AG09309 (cell line): ENCODE data around the gene PKP4.

Source experiments
- DNase-seq: peaks from one replicate; pipeline ENCODE4 v3.0.0-alpha.2; 2010; ENCODE audit warnings: low read depth
- H3K4me3 ChIP-seq: 2 replicates; pipeline ENCODE4 v1.5.1; 2011; ENCODE audit warnings: mild to moderate bottlenecking, low read depth, low read length, moderate library complexity; ENCODE audit not compliant: control insufficient read depth
- TF ChIP-seq, protein P1 (sequence below): IDR thresholded peaks from 2 replicates; pipeline ENCODE4 v1.5.1; 2011; ENCODE audit warnings: mild to moderate bottlenecking, low read depth, low read length, inconsistent platforms; ENCODE audit not compliant: insufficient read depth, control insufficient read depth; ENCODE audit errors: missing control alignments

PKP4 gene

DNA sequence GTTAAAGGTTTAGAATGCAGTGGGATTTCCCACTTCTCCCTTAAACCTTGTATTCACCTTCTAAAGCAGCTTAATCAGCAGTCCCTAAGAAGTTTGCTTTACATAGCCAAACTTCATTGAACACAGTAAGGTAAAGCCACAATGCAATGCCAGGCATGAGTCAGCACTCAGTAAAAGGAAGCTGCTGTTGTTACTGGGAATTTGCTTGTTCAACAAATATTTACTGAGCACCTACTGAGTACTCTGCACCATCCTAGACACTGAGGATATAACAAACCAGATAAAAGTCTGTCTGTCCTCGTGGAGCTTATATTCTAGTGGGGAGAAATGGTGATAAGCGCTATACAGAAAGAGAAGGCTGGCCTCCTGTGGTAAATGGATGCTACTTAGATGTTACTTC lies 162.7 kb downstream of the PKP4 start:
- TF ChIP-seq, protein P1, sequence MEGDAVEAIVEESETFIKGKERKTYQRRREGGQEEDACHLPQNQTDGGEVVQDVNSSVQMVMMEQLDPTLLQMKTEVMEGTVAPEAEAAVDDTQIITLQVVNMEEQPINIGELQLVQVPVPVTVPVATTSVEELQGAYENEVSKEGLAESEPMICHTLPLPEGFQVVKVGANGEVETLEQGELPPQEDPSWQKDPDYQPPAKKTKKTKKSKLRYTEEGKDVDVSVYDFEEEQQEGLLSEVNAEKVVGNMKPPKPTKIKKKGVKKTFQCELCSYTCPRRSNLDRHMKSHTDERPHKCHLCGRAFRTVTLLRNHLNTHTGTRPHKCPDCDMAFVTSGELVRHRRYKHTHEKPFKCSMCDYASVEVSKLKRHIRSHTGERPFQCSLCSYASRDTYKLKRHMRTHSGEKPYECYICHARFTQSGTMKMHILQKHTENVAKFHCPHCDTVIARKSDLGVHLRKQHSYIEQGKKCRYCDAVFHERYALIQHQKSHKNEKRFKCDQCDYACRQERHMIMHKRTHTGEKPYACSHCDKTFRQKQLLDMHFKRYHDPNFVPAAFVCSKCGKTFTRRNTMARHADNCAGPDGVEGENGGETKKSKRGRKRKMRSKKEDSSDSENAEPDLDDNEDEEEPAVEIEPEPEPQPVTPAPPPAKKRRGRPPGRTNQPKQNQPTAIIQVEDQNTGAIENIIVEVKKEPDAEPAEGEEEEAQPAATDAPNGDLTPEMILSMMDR = no peak
- no peak for DNase-seq
- no peak overlapping the region for H3K4me3 ChIP-seq

DNA sequence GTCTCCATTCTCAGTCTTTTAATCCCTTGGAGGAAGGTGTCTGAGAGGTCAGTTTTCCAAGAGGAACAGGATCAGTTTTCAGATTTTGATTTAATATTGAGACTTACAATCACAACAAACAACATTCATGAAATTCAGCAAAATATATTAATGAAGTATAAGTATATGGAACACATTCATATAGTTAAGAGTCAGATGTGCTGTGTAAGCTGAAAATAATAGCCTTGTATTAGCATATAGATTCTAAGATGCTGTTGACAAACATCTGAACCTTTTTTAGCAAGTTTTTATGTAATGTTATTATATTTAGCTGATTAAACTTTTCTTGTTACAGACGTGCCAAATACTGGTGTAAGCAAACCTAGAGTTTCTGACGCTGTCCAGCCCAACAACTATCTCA lies 163.9 kb downstream of the PKP4 start:
- no peak for DNase-seq
- TF ChIP-seq, protein P1 = no peak
- no peak overlapping the region for H3K4me3 ChIP-seq

DNA sequence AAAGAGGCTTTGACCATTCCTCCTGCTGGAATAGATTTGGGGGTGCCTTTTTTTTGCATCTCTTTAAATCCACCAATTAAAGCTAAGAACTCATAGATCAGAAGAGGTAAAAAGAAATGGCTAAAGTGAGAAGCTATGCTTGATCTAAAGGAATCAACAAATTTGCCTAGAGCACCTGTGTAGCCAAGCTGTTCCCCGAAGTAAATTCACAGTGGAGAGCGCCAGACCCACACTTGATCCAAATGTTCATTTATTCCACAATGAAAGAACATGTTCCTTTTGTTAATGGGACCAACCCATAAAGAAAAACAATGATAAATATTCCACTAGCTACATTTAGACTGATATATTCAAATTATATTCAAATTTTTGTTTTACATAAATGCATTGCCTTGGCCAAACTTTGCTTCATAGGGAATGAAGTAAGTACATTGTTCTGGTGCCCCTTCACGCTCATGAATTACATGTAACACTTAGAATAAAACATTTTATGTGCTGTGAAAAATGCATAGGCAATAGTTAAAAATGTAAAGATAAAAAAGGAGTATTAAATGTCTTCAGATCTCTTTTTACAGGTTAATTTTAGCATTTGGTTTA lies 167.4 kb downstream of the PKP4 start:
- TF ChIP-seq, protein P1 = no peak
- no peak overlapping the region for H3K4me3 ChIP-seq
- no peak for DNase-seq

DNA sequence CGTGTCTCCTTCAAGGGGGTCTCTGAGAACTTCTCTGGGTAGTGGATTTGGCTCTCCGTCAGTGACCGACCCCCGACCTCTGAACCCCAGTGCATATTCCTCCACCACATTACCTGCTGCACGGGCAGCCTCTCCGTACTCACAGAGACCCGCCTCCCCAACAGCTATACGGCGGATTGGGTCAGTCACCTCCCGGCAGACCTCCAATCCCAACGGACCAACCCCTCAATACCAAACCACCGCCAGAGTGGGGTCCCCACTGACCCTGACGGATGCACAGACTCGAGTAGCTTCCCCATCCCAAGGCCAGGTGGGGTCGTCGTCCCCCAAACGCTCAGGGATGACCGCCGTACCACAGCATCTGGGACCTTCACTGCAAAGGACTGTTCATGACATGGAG lies 168.2 kb downstream of the PKP4 start:
- TF ChIP-seq, protein P1 = no peak
- DNase-seq = no peak
- H3K4me3 ChIP-seq = no peak overlapping the region

DNA sequence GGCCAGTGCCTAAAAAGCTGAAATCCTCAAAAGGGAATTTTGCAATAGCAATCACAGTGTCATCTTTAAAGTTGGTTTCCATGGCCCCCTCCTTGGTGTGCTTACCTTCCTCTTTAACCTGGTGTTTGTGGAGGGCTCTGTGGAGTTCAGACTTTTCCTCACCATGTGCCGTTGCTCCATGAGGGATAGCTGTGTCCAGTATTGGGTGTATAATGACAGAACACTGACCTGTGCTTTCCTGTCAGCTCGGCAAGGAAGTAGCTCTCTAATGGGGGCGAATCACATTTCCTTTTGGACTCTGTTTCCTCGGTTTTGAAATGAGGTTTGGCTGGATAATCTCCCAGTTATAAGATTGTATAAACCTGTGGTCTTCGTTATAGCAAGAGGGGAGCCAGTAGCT lies 172.4 kb downstream of the PKP4 start:
- no peak overlapping the region for H3K4me3 ChIP-seq
- TF ChIP-seq, protein P1 = no peak
- DNase-seq = no peak

DNA sequence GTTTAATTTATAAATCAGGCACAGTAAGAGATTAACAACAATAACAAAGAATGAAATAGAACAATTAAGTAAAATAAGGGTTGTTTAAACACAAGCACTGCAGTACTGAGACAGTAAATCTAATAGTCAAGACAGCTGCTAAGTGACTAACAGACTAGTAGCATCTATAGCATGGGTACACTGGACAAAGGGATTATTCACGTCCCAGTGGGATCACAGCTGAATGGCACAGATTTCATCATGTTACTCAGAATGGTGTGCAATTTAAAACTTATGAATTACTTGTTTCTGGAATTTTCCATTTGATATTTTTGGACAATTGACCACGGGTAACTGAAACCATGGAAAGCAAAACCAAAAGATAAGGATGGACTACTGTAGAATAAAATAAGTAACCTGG lies 176.5 kb downstream of the PKP4 start:
- TF ChIP-seq, protein P1 = no peak
- H3K4me3 ChIP-seq = no peak overlapping the region
- DNase-seq = no peak

DNA sequence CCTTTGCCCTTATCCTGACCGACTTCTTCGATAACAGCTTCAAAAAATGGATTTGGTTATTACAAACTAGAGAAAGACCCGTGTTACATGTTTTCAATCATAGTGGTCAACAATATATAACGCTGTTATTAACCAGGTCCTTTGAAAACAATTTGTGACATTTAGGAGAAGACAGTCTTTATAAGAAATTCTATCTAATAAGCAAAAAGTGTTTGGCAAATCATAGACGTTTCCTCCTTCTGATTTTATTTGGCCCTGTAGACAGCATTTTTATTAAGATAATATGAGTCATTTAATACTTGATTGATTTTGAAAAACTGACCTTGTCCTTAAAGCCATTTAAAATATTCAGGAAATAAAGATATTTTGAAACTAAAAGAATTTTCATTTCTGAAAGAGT lies 177.9 kb downstream of the PKP4 start:
- TF ChIP-seq, protein P1 = no peak
- no peak for DNase-seq
- H3K4me3 ChIP-seq = no peak overlapping the region
